ENCODE results near the gene NT5C3A.
"Not testable (repeated sequence)": the region's sequence is repeated elsewhere in the genome, so short reads cannot be mapped to it uniquely, and the experiment has no call there.

Gene NT5C3A

DNA sequence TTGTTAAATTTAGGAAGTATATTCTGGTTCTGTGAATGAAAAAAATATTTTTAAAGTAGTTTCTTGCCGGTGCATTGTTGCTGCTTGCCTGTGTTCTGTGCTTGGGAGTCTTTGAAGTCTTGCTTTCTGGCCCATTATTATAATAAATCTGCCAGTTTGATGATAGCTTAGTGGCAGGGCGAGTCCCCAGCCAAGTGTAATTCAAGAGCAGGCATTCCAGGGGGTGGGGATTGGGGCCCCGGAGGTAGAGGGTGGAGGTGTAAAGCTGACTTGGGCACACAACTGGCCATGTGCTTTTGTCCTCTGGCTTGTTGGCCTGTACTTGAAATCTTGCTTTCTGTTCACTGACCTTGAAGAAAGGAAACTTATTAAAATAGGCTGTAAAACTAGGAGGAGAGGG is 90.6 kb downstream of the NT5C3A start:
- DNase-seq, result not testable (repeated sequence)

DNA sequence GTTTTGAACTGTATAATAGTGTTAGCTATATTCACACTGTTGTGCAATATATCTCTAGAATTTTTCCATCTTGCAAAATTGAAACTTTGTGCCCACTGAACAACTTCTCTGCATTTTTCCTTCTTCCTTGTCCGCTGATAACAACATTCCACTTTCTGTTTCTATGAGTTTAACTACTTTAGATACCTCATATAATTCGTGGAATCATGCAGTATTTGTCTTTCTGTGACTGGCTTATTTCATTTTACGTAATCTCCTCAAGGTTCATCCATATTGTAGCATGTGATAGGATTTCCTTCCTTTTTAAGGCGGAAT is 95.4 kb downstream of the NT5C3A start:
- DNase-seq, result not testable (repeated sequence)

DNA sequence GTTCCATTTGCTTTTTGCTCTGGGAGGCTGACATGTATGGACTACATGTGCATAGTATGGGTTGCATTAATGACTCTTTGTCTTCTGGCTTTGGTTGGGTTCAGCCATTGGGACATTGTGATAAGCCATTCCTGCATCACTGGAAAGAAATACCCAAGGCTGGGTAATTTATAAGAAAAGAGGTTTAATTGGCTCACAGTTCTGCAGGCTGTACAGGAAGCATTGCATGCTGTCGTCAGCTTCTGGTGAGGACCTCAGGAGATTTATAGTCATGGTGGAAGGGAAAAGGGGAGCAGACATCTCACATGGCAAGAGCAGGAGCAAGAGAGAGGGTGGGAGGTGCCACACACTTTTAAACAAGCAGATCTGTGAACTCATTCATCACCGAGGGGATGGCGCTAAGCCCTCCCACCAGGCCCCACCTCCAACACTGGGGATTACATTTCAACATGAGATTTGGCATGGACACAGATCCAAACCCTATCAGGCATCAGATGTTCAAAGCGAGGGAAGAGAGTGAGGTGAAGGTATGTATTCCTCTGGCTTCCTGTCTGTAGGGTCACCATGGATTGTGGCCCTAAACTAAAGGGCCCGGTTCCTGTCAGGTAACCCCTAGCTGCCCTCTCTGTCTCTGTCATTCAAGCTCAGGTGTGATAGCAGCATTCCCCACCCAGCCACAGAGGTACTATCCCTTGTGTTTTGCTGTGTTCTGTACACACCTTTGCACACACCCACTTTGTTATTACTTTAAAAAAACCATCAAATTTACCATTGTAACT is 95.9 kb downstream of the NT5C3A start:
- not testable (repeated sequence) for DNase-seq

DNA sequence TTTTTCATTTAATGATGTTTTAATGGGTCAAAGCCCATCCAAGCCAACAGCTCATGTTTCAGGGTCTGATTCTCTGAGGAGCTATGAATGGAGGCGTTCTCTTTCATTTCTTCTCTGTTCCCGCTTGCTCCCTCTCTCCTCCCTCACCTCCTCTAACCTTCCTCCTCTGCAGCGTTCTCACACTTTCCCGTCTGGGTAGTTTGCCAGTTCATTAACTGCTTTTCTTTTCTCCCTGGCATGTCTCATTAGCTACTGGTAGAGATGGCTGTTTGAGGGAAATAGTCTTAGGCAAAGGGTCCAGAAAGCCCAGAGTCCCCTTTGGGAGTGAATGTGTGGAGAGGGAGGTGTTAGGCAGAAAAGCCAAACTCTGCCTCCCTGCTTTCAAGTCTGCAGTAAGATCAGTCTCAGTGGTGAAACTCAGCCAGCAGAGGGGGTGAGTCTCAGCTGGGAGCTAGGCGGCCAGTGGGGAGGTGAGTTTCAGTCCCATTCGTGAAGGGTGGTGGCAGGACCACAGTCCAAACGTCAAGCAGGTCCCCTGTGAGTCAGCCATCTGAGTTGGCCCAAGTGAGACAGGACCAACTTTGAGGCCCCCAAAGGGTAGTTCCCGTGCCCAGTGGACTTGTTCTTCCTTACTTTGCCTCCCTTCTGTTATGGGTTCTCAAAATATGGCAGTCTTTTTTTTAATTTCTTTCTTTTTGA is 98.0 kb downstream of the NT5C3A start:
- DNase-seq, result not testable (repeated sequence)

All from NCI-H1417 treated with DMSO at 0.1 percent for 48 hours (cell line).